ENCODE results near the gene SLC4A2.
"Not testable (repeated sequence)": the region's sequence is repeated elsewhere in the genome, so short reads cannot be mapped to it uniquely, and the experiment has no call there.

Gene SLC4A2, protein sequence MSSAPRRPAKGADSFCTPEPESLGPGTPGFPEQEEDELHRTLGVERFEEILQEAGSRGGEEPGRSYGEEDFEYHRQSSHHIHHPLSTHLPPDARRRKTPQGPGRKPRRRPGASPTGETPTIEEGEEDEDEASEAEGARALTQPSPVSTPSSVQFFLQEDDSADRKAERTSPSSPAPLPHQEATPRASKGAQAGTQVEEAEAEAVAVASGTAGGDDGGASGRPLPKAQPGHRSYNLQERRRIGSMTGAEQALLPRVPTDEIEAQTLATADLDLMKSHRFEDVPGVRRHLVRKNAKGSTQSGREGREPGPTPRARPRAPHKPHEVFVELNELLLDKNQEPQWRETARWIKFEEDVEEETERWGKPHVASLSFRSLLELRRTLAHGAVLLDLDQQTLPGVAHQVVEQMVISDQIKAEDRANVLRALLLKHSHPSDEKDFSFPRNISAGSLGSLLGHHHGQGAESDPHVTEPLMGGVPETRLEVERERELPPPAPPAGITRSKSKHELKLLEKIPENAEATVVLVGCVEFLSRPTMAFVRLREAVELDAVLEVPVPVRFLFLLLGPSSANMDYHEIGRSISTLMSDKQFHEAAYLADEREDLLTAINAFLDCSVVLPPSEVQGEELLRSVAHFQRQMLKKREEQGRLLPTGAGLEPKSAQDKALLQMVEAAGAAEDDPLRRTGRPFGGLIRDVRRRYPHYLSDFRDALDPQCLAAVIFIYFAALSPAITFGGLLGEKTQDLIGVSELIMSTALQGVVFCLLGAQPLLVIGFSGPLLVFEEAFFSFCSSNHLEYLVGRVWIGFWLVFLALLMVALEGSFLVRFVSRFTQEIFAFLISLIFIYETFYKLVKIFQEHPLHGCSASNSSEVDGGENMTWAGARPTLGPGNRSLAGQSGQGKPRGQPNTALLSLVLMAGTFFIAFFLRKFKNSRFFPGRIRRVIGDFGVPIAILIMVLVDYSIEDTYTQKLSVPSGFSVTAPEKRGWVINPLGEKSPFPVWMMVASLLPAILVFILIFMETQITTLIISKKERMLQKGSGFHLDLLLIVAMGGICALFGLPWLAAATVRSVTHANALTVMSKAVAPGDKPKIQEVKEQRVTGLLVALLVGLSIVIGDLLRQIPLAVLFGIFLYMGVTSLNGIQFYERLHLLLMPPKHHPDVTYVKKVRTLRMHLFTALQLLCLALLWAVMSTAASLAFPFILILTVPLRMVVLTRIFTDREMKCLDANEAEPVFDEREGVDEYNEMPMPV

DNA sequence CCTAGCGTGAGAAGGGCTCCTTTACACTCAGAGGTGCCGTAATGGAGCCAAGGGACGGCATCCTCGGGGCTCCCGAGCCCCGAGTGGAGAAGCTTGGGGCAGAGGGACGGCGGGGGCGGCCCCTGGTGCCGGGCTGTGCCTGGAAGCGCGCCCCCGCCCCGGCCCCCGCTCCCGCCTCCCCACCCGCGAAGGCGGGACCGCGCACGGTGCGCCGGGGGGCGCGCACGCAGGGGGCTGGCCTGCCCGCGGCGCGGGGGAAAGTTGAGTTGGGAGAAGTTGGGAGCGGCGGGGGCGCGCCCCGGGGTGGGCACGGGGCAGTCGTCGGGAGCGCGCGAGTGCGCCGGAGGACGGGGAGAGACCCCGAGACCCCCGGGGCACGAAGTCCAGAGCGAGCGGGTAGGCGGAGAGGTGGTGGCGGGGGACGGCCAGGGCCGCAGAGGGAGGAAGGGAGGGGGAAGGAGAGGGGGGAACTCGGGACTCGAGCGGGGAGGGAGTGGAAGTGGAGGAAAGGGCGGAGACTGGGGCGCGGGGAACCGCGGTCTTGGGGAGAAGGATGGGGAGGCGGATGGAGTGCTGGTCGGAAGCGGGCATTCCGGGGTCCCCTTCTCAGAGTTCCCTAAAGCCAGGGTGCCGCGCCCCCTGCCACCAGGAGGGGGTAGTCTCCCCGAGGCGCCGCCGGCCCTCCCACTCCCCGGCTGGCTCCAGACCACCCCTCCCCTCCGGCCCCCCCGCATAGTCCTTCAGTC, at the start of gene SLC4A2:
SLC4A2 (plus strand) TSS at position 223 of the 746 bp plus-strand sequence. CDS start 2,399 bp downstream, outside the sequence.
- DNase-seq, result peak; percentile 58

DNA sequence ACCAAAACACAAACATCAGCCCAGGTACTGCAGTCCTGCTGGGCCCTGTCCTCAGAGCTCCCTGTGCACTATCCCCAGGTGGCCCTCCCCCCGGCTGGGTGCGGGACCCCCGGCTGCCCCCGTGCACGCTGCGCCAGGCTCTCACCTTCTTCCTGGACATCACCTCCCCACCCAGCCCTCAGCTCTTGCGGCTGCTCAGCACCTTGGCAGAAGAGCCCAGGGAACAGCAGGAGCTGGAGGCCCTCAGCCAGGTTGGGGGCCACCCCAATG, 49.4 kb upstream of the SLC4A2 start:
- no peak for DNase-seq

DNA sequence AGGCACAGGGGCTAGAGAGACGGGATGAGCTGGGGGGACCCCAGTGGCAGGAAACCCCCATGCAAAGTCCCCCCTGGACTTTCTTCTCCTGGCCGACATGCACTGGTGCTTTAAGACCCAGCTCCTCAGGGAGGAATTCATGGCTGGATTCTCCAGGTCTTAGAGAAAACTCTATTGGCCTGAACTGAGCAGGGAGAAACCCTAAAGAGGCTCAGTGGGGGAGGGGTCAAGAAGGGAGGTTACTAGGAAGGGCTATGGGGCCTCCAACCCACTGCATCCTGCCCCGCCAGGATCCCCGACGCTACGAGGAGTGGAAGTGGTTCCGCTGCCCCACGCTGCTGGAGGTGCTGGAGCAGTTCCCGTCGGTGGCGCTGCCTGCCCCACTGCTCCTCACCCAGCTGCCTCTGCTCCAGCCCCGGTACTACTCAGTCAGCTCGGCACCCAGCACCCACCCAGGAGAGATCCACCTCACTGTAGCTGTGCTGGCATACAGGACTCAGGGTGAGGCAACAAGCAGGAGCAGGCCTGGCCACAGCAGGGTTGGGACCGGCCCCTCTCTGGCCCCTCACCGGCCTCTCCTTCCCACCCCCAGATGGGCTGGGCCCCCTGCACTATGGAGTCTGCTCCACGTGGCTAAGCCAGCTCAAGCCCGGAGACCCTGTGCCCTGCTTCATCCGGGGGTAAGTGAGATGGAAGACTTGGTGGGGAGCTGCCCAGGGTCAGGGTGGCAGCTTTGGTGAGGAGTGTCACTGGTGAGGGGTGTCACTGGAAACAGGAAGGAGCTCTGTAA, 48.9 kb upstream of the SLC4A2 start:
- DNase-seq, result no peak

DNA sequence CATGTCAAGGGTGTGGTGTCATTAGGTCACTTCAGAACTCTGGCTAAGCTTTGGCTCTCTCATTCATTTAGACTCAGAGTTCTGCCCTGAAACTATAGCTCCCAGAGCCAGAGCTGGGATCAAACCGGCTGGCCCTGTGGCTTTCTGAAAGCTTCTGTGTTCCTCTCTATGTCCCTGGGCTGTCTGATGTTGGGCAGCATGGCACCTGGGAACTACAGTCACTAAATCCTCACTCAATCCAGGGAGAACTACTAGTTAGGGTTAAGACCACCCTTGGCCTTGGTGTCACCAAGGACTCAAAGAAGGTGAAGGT, 48.3 kb upstream of the SLC4A2 start:
- DNase-seq, result no peak

DNA sequence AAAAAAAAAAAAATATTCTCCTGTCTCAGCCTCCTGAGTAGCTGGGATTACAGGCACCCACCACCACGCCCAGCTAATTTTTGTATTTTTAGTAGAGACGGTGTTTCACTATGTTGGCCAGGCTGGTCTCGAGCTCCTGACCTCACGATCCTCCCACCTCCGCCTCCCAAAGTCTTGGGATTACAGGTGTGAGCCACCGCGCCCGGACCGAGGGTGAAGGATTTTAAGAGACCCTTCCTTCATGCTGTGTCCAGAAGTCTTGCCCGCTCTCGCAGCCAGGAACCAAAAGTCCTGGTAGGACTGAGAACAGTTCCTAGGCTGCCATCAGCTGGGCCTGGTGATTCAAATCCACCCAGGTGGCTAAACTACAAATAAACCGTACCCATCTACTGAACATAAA, 47.8 kb upstream of the SLC4A2 start:
- DNase-seq, result not testable (repeated sequence)

DNA sequence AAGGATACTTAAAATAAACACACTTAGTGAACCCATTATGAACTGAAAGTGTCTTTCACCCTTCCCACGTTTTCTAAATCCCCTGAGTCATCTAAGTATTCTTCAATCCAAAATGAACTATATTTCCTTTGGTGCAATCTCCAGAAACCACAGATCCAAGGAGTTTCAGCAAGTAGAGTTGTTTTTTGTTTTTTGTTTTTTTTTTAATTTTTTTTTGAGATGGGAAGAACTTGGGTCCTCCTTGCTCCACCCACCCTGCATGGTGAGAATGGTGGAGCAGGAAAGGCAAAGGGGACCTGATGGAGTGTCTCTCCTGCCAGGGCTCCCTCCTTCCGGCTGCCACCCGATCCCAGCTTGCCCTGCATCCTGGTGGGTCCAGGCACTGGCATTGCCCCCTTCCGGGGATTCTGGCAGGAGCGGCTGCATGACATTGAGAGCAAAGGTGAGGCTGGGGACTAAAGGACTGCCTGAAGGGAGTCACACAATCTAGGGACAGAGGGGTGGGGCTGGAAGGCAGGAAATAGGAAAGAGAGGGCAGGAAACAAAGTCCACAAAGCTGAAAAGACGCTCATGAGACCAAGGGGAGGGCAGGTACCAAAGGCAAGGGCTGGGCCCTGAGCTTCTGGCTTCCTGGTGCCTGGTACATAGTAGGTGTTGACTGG, 47.2 kb upstream of the SLC4A2 start:
- no peak for DNase-seq

DNA sequence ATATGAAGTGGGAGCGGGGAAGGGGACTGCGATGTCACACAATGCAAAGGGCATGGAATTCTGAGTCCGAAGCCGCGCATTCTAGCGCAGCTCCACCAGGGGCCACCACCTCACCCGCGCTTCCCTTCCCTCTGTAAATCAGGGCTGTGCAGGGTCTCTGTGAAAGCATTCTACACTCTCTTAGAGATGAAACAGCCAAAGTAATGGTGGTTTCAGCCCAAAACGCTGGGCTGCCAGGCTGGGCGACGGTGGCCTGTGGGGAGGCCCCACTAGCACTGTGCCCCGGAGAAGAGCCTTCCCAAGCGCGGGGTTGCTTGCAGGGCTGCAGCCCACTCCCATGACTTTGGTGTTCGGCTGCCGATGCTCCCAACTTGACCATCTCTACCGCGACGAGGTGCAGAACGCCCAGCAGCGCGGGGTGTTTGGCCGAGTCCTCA, 46.5 kb upstream of the SLC4A2 start:
- DNase-seq, result peak; percentile 12

DNA sequence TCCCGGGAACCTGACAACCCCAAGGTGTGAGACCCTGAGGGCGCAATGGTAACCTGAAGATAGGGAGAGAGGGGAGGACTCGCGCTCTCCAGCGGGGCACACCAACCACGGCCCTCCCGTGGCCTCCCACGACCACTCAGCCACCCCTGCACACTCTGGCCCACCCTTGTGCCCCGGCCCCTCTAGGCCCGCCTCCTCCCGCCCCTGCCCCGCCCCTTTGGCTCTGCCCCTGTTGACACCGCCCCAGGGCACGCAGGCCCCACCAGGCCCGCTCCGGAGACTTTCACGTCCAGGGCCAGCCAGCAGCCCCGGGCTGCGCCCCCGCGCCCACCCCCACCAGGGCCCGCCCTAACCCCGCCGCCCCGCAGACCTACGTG, 46.0 kb upstream of the SLC4A2 start:
- no peak for DNase-seq

DNA sequence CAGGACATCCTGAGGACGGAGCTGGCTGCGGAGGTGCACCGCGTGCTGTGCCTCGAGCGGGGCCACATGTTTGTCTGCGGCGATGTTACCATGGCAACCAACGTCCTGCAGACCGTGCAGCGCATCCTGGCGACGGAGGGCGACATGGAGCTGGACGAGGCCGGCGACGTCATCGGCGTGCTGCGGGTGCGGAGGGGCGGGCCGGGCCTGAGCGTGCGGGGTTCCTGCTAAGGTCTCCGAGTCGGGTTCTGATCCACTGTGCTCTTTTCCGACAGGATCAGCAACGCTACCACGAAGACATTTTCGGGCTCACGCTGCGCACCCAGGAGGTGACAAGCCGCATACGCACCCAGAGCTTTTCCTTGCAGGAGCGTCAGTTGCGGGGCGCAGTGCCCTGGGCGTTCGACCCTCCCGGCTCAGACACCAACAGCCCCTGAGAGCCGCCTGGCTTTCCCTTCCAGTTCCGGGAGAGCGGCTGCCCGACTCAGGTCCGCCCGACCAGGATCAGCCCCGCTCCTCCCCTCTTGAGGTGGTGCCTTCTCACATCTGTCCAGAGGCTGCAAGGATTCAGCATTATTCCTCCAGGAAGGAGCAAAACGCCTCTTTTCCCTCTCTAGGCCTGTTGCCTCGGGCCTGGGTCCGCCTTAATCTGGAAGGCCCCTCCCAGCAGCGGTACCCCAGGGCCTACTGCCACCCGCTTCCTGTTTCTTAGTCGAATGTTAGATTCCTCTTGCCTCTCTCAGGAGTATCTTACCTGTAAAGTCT, 45.5 kb upstream of the SLC4A2 start:
- no peak for DNase-seq

DNA sequence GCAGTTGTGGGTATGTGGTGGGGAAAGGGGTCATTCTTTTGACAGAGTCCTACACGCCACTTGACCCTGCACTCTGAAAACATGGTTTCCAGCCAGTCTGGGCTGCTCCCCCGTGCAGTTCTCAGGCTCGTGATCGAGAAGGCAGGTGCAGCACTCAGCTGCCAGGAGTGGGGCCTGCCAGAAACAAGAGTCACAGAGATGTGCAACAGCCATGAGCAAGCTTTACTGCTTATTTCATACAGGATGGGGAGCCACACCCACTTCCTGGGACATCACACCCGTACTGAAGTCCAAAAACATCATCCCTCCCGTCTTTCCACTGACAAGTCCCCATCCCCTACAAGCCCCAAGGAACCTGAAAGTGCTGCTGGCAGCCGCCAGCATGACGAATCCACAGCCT, 44.4 kb upstream of the SLC4A2 start:
- no peak for DNase-seq

DNA sequence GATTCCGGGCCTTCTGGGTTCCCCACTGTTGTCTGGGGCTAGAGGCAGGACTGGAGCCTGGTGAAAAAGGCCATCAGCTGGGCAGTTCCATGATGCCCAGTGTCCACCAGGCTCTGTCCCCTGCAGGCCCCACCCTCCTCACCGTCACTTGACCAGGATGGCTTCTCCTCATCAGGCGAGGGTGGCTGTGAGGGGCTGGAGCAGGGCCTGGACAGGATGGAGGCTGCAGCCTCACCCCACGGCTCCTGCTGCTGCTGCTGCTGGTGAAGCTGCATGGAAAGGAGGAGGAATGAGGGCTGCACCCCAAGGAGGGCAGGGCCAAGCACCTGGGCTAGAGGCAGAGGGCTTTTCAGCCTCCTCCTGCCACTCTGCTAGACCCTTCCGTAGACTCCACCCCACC, 43.4 kb upstream of the SLC4A2 start:
- DNase-seq, result no peak

DNA sequence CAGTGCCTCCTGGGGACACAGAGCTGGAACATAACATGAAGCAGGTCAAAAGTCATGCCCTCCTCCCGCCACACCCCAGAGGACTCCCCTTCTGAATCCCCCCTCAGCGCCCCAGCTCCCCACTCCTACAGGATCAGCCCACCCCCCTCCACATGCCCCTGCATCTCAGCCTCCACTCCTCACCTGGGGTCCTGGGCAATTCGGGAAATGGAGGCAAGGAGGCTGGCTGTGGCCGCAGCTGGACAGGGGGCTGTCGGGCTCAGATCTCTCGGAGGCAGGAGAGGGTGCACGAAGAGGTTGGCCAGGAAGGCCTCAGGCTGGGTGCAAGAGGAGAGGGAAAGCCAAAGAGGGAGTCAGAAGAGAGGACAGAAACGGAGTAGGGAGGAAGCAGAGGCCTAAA, 42.9 kb upstream of the SLC4A2 start:
- no peak for DNase-seq

DNA sequence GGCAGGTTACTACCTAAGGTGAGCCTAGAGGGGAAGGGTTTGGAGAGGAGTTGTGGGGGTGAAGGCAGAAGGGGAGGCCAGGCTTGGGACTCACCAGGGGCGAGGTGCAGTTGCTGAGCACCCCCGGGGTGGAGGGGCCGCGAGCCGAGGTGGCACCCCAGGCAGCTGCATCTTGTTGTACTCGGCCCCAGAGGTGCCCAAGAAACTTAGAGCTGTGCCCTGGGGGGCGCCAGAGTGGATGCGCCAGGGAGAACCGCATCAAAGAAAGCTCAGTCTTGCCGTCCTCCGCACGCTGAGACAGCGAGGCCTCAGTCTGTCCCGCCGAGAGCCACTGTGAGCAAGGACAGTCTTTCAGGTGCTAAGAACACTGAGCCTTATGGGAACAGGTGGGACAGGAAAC, 42.4 kb upstream of the SLC4A2 start:
- DNase-seq, result no peak

DNA sequence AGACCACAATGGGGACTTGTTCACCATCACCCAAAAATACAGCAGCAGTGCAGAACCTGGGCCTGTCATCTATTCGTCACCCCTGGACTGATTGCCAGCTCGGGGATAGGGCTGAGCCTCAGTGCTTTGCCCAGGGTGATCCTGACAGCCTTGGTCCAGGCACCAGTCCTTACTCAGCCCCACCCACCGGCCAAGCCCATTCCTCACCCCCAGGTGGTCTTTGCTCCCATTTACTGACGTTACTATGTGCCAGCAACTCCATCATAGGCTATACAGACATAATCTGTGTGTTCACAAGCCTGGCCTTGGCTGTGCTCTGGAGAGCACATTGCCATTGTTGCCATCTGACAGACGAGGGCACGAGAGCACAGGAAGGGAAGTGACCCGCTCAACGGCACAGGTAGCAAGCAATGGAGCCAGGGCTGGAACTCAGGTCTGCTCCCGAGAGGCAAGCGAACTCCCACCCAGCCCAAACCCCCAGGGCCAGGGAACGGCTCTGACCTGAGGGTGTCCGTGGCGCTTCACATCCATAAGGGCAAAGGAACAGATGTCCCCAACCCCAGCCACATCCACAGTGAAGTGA, 41.9 kb upstream of the SLC4A2 start:
- no peak for DNase-seq

DNA sequence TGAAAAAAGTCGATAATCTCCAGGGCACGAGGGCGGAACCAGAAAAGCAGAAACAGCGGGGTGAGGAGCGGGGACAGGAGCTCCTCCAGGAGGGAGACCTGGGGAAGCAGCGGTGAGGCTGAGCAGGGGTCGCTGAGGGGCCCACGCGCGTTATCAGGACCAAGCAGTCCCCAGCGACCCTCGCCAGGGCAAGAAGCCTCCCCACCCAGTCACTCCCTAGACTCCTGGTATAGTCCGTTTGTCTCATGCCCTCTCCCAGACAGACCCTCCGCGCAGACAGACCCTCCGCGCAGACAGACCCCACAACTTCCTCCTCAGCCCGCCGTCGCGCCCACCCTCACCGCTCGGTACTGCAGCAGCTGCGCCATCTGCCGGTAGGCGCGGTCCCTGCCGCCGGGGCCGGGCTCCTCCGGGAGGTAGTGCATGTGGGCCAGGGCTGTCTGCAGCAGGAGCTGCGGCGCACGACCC, 41.4 kb upstream of the SLC4A2 start:
- DNase-seq, result peak; percentile 38

DNA sequence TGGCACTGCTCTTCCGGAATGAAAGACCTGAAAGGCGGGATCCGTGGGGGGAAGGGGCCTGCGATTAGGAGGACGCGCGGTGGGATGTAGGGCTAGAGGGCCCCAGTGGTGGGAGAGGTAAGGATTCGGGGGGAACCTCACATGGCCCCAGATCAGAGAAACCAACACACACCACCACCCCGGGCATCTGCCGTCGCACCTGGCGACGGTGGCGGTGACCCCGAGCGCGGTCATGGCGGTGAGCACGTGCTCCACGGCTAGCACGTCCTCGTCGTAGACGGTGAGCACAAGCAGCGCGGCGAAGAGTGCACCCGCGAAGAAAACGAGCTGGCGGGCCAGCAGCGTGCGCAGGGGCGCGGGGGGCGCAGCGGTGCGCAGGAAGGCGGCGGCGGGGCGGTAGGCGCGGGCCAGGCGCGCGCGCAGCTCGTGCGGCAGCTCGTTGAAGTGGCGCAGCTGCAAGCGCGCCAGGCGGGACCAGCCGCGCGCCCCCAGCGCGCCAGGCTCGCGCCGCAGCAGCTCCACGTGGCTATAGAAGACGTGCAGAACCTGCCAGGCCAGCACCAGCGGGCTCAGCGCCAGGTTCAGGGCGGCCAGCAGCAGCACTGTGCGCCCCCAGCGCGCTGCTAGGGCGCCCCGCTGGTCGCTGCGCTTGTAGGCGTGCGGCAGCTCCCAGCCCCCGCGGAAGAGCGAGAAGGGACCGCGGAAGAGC, 40.8 kb upstream of the SLC4A2 start:
- no peak for DNase-seq

DNA sequence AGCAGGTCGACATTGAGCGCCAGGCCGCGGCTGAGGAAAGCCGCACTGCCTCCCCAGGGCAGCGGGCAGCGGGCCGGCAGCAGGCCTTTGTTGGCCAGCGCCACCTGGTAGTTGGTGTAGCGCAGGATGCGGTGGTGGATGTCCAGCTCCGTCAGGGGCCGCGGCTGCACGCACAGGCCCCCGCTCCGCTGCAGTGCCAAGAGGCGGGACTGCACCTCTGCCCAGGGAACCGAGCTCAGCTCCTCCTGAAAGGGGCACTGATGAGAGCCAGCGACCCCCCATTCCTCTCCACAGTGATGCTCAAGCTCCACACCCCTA, 40.3 kb upstream of the SLC4A2 start:
- no peak for DNase-seq

DNA sequence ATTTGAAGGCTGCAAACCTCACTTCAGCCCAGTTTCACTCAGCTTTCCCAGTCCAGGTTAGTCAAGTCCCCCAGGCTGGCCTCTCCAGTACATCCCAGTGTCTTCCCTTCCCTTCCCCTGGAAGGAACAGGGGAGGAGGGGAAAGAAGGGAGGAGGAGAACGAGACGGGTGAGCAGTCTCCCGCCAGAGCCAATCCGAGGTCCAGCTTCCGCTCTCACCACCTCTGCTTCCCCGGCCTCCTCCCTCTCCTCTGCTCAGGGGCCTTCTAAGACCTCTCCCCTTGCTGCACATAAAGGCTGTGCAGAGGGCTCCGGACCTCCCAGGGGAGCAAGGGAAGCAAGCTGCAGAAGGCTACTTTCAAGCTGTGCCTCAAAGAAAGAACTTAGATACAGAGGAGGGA, 39.2 kb upstream of the SLC4A2 start:
- no peak for DNase-seq

DNA sequence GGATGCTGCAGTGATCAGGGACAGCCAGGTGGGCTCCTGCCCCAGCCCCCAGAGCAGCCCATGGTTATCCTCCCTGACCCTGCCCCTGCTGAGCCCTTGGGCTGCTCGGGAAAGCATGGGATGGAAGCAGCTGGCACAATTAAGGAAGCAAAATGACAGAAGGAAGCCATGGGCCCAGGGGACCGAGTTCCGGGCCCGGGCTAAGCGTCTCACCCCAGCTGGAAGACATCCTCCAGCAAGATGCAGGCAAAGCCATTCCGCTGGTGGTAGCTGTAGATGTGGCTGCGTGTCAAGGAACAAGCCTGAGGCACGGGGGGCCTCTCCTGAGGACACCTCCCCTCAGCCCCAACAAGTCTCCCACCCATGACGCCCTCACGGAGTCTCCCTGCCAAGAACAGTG, 36.2 kb upstream of the SLC4A2 start:
- DNase-seq, result peak; percentile 43
